Ascending aorta (tissue), 2 donors: ENCODE results near the gene C1GALT1C1L. TPM values are rescaled to one million over a fixed set of nuclear protein-coding genes. Genes with fewer than 3 reads are reported as not detected.
"Not testable (repeated sequence)": the region's sequence is repeated elsewhere in the genome, so short reads cannot be mapped to it uniquely, and the experiment has no call there.

ENCODE experiments used
- DNase-seq, 2 donors: peaks; one replicate each; pipeline ENCODE4 v3.0.0-alpha.2; 2019; ENCODE audit warnings: low spot score in 2 of 2
- H3K27ac ChIP-seq, 2 donors: fragments of 200-600 bp; sonication (generic); one replicate each; pipeline ENCODE4 v1.5.1; 2016 to 2017; ENCODE audit warnings: mild to moderate bottlenecking in 1 of 2
- H3K27me3 ChIP-seq: fragments of 200-600 bp; sonication (generic); one replicate; pipeline ENCODE4 v1.5.1; 2017
- H3K36me3 ChIP-seq, 2 donors: fragments of 200-600 bp; sonication (generic); one replicate each; pipeline ENCODE4 v1.5.1; 2016
- H3K4me1 ChIP-seq, 2 donors: fragments of 200-600 bp; sonication (generic); one replicate each; pipeline ENCODE4 v1.5.1; 2016 to 2017; ENCODE audit warnings: mild to moderate bottlenecking in 1 of 2
- H3K4me3 ChIP-seq, 2 donors: fragments of 200-600 bp; sonication (generic); one replicate each; pipeline ENCODE4 v1.5.1; 2016 to 2017; ENCODE audit warnings: mild to moderate bottlenecking in 1 of 2
- H3K9me3 ChIP-seq, 2 donors: fragments of 200-600 bp; sonication (generic); one replicate each; pipeline ENCODE4 v1.5.1; 2016
- CTCF ChIP-seq, 3 experiments: fragments of 200-600 bp in 2 of 3; fragments of 450-650 bp in 1 of 3; sonication (generic) in 2 of 3; IDR thresholded peaks; one replicate each; pipeline ENCODE4 v1.5.1; 2016 to 2019; ENCODE audit warnings: antibody characterized with exemption in 3 of 3, mild to moderate bottlenecking in 1 of 3, moderate library complexity in 1 of 3
- intact Hi-C: fragments of 100-400 bp; cut with DNase I; formaldehyde crosslinking; loops from one replicate; pipeline ENCODE4 v1.15.1; 2023
- total RNA-seq: library from RNA; depleted of rRNA; stranded (reverse); fragments of >200 nt; gene quantifications from one replicate; pipeline ENCODE4 v1.1.0, GENCODE V29; 2016

C1GALT1C1L gene
- total RNA-seq, 1 donor from 2014 or later = not detected

- no peaks in the 10 kb centered on the region for H3K9me3 ChIP-seq
- intact Hi-C loops = no loop called here
- no peaks in the 10 kb centered on the region for H3K27me3 ChIP-seq
- H3K4me3 ChIP-seq = no peak overlapping the region
- no peak for DNase-seq
- TF ChIP-seq CTCF (IDR thresholded peaks at IDR 0.05) = no peak
- no peaks in the 10 kb centered on the region for H3K4me1 ChIP-seq
- no peaks in the 10 kb centered on the region for H3K36me3 ChIP-seq
- H3K27ac ChIP-seq = no peak overlapping the region
Measured at GRCh38 chr2:43643680-43644079, 32.5 kb downstream of the C1GALT1C1L start.

- Histone ChIP-seq H3K27ac (no peak overlapping the region), H3K4me3 (no peak overlapping the region)
Measured at GRCh38 chr2:43642363-43642762, 33.9 kb downstream of the C1GALT1C1L start.

GRCh38 chr2:43637030-43637803 lies 39.0 kb downstream of the C1GALT1C1L start, which contains the start of gene PLEKHH2:
Gene PLEKHH2, plus strand, starts transcription at chr2:43637260. Its CDS starts 7,414 bp downstream, at chr2:43644674.
- peak within 1 kb of the TSS; percentile 74 to 88 for H3K27ac ChIP-seq
- no peaks in the 10 kb centered on the region for H3K36me3 ChIP-seq
- H3K4me3 ChIP-seq = peak within 1 kb of the TSS; percentile 94 to 95
- intact Hi-C loops = loop anchor here (2.0 to 5.0 kb wide), 2 partner anchors 40 to 135 kb away; partner anchors contain the start of genes DYNC2LI1 and THADA
- no peaks in the 10 kb centered on the region for H3K27me3 ChIP-seq
- H3K4me1 ChIP-seq = peaks cover 0 to 4% of the 10 kb centered on the region in 2 donors
- no peak for TF ChIP-seq CTCF (IDR thresholded peaks at IDR 0.05)
- peak; percentile 58 to 95 for DNase-seq
- no peaks in the 10 kb centered on the region for H3K9me3 ChIP-seq

More at GRCh38 chr2:43642363-43642762, 33.9 kb downstream of the C1GALT1C1L start:
- no peaks in the 10 kb centered on the region for H3K36me3 ChIP-seq
- no peaks in the 10 kb centered on the region for H3K27me3 ChIP-seq
- intact Hi-C loops = no loop called here
- no peak for DNase-seq
- no peaks in the 10 kb centered on the region for H3K4me1 ChIP-seq
- H3K9me3 ChIP-seq = no peaks in the 10 kb centered on the region
- no peak for TF ChIP-seq CTCF (IDR thresholded peaks at IDR 0.05)

- no peaks in the 10 kb centered on the region for H3K9me3 ChIP-seq
- peak overlapping the region; percentile 94 to 95 for H3K4me3 ChIP-seq
- TF ChIP-seq CTCF (IDR thresholded peaks at IDR 0.05) = no peak
- no peak for DNase-seq
- H3K27me3 ChIP-seq = no peaks in the 10 kb centered on the region
- intact Hi-C loops = loop anchor here (2.0 to 5.0 kb wide), 2 partner anchors 40 to 136 kb away; partner anchors contain the start of genes DYNC2LI1 and THADA
- H3K27ac ChIP-seq = no peak overlapping the region
- no peaks in the 10 kb centered on the region for H3K36me3 ChIP-seq
- peaks cover 0 to 4% of the 10 kb centered on the region in 2 donors for H3K4me1 ChIP-seq
Measured at GRCh38 chr2:43636621-43637020, 39.6 kb downstream of the C1GALT1C1L start.

GRCh38 chr2:43636153-43636552 lies 40.1 kb downstream of the C1GALT1C1L start:
- DNase-seq, H3K9me3 ChIP-seq, H3K27ac ChIP-seq, H3K4me3 ChIP-seq, H3K27me3 ChIP-seq, H3K4me1 ChIP-seq, H3K36me3 ChIP-seq: not testable (repeated sequence)
- intact Hi-C loops = loop anchor here (2.0 to 5.0 kb wide), 2 partner anchors 39 to 136 kb away; partner anchors contain the start of genes DYNC2LI1 and THADA
